HepG2 (cell line): ENCODE measurements around the gene MYH9. TPM values are rescaled to one million over a fixed set of nuclear protein-coding genes. Genes with fewer than 3 reads are reported as not detected.
A peak's percentile ranks its signal among the peaks of the same experiment; 100 is the strongest.

Source experiments
- ATAC-seq: fragments of 200-7000 bp; cut with Tn5 transposase; 3 replicates; pipeline ENCODE4 v1.9.1; 2020; ENCODE audit warnings: mild to moderate bottlenecking, moderate library complexity
- BruUV-seq: library from RNA; stranded (reverse); fragments of 400-500 nt; replicated peaks from 2 replicates; lab custom pipeline; 2021; lab: Mats Ljungman, UMichigan
- CTCF ChIA-PET: fragments of 300-600 bp; formaldehyde crosslinking; extraction: SDS; loops from one replicate; lab custom pipeline; 2021; ENCODE audit warnings: low total read pairs, inconsistent platforms, low intra/inter-chr PET ratio; lab: Yijun Ruan, JAX
- POLR2A ChIA-PET: fragments of 350-600 bp; sonication (Branson Sonifier 250); formaldehyde crosslinking; loops from one replicate; lab custom pipeline; 2020; ENCODE audit warnings: antibody characterized with exemption, inconsistent platforms; lab: Yijun Ruan, JAX
- DNase-seq: peaks from one replicate; pipeline ENCODE4 v3.0.0-alpha.2; 2015; ENCODE audit warnings: low spot score
- FAIRE-seq: peaks from 3 replicates; lab custom pipeline; 2011; peaks lifted over from hg19 to GRCh38; lab: Jason Lieb, UNC
- H2AFZ ChIP-seq: one replicate; pipeline ENCODE4 v1.6.1; 2011; ENCODE audit warnings: low read length, inconsistent platforms
- H3K27ac ChIP-seq: fragments of 300-600 bp; 3 replicates; pipeline ENCODE4 v1.8.0; 2011; ENCODE audit warnings: mixed run types, mild to moderate bottlenecking, mixed read lengths, low read length, inconsistent platforms; ENCODE audit not compliant: insufficient read depth; ENCODE audit errors: extremely low read length
- H3K27me3 ChIP-seq, 2 experiments: fragments of 200-600 bp in 1 of 2; 2 replicates in 1 of 2; 3 replicates in 1 of 2; pipeline versions ENCODE4 v1.6.0 to v1.8.0; 2011; ENCODE audit warnings: low read length in 2 of 2, mild to moderate bottlenecking in 2 of 2, moderate library complexity in 2 of 2, inconsistent platforms in 1 of 2; ENCODE audit not compliant: insufficient read depth in 2 of 2, control insufficient read depth in 1 of 2
- H3K36me3 ChIP-seq, 2 experiments: fragments of 200-600 bp in 1 of 2; replicated peaks in 1 of 2; 2 replicates in 1 of 2; 3 replicates in 1 of 2; pipeline versions ENCODE4 v1.5.1 to v1.8.0; 2011; ENCODE audit warnings: low read length in 2 of 2, inconsistent platforms in 1 of 2; ENCODE audit not compliant: insufficient read depth in 2 of 2, control insufficient read depth in 1 of 2
- H3K4me1 ChIP-seq: 2 replicates; pipeline ENCODE4 v1.5.1; 2012; ENCODE audit warnings: low read length, inconsistent platforms; ENCODE audit not compliant: insufficient read depth
- H3K4me2 ChIP-seq: 2 replicates; pipeline ENCODE4 v1.6.0; 2011; ENCODE audit warnings: low read depth, low read length, inconsistent platforms
- H3K4me3 ChIP-seq, 3 experiments: fragments of 200-600 bp in 1 of 3; sonication (generic), shearing (Covaris generic) in 1 of 3; replicated peaks in 1 of 3; 2 replicates each; pipeline ENCODE4 v1.5.1; 2011 to 2016; ENCODE audit warnings: low read length in 3 of 3, inconsistent platforms in 2 of 3, low read depth in 2 of 3, mild to moderate bottlenecking in 2 of 3, control low read depth in 1 of 3, mixed read lengths in 1 of 3; ENCODE audit not compliant: insufficient read depth in 1 of 3
- H3K79me2 ChIP-seq: one replicate; pipeline ENCODE4 v1.6.1; 2011; ENCODE audit warnings: low read length, inconsistent platforms; ENCODE audit not compliant: insufficient read depth
- H3K9ac ChIP-seq: 2 replicates; pipeline ENCODE4 v1.6.0; 2011; ENCODE audit warnings: mild to moderate bottlenecking, low read depth, low read length, inconsistent platforms; ENCODE audit not compliant: insufficient read depth
- H3K9me3 ChIP-seq: 2 replicates; pipeline ENCODE4 v1.5.1; 2012; ENCODE audit warnings: mild to moderate bottlenecking, low read length
- H4K20me1 ChIP-seq: 2 replicates; pipeline ENCODE4 v1.6.0; 2011; ENCODE audit warnings: inconsistent platforms, mild to moderate bottlenecking, low read length, moderate library complexity; ENCODE audit not compliant: insufficient read depth
- HNRNPL ChIP-seq: fragments of 200-400 bp; formaldehyde crosslinking; IDR thresholded peaks from 2 replicates; pipeline ENCODE4 v1.6.1; 2017; ENCODE audit warnings: mild to moderate bottlenecking, low read depth, low read length
- PHF20 ChIP-seq: sonication (generic); formaldehyde crosslinking; IDR thresholded peaks from 2 replicates; pipeline ENCODE4 v1.5.0; 2020; ENCODE audit warnings: mild to moderate bottlenecking, missing genetic modification reagents
- TERF1 ChIP-seq: sonication (generic); formaldehyde crosslinking; IDR thresholded peaks from 2 replicates; pipeline ENCODE4 v1.8.0; 2022; ENCODE audit warnings: mild to moderate bottlenecking, missing genetic modification reagents, moderate library complexity
- ZBTB34 ChIP-seq: sonication (generic); formaldehyde crosslinking; IDR thresholded peaks from 2 replicates; pipeline ENCODE4 v1.8.0; 2022; ENCODE audit warnings: mild to moderate bottlenecking, missing genetic modification reagents
- ZFX ChIP-seq: sonication (generic); formaldehyde crosslinking; IDR thresholded peaks from 2 replicates; pipeline ENCODE4 v1.4.0; 2020; ENCODE audit warnings: mild to moderate bottlenecking, low read depth, missing genetic modification reagents, moderate library complexity
- WGBS: methylation state at CpG from one replicate; pipeline ENCODE4 v1.1.6; 2017; ENCODE audit warnings: low lambda C conversion rate; 5-methylcytosine and 5-hydroxymethylcytosine counted together
- in situ Hi-C: cut with HindIII; loops from 2 replicates; pipeline ENCODE4 v1.10.0; 2017; ENCODE audit warnings: low pct_unique_long_range_greater_than_20kb; ENCODE audit not compliant: extremely low pct_ligation_motif_present
- intact Hi-C: fragments of 100-400 bp; cut with micrococcal nuclease; formaldehyde crosslinking; loops from one replicate; pipeline ENCODE4 v1.10.0; 2022; ENCODE audit not compliant: unreplicated experiment
- polyA plus RNA-seq, 8 experiments: library from polyadenylated mRNA; depleted of rRNA in 3 of 8; stranded (reverse) in 7 of 8; unstranded in 1 of 8; fragments of >200 nt; fragmentation: Illumina TruSeq in 4 of 8; extraction: Trizol in 4 of 8; gene quantifications; 2 replicates each; pipeline versions ENCODE4 v1.2.1 to v1.2.3, GENCODE V29; 2011 to 2016; ENCODE audit warnings: low read depth in 4 of 8, missing spikeins in 1 of 8, mixed read lengths in 1 of 8; ENCODE audit not compliant: insufficient read depth in 1 of 8
- total RNA-seq, 5 experiments: library from RNA; depleted of rRNA; stranded (reverse); fragments of >200 nt; fragmentation: Illumina TruSeq; extraction: Trizol; gene quantifications; 2 replicates each; pipeline ENCODE4 v1.2.3, GENCODE V29; 2016; ENCODE audit warnings: low read depth in 1 of 5

MYH9 gene
- total and polyA plus RNA-seq, 2 of the 13 experiments (the other 11 are each of a cell fraction or from before 2014, with no cell fraction given): 50.7 to 98.5 TPM

GRCh38 chr22:36355894-36356293 lies 31.9 kb downstream of the MYH9 start:
- Histone ChIP-seq H3K36me3 (peaks cover 1 to 7% of the 10 kb centered on the region in 2 experiments; a peak in 2 of 5 replicates), H3K9me3 (no peaks in the 10 kb centered on the region), H3K9ac (0 out of 2 replicates have a peak overlapping the region, but pooled peaks have one; percentile 19), H3K4me1 (peaks cover 100% of the 10 kb centered on the region), H3K4me3 (no peak overlapping the region), H3K79me2 (peaks cover 84% of the 10 kb centered on the region), H4K20me1 (peaks cover 11% of the 10 kb centered on the region), H3K4me2 (peak overlapping the region; percentile 31), H3K27me3 (no peaks in the 10 kb centered on the region; a peak in 1 of 5 replicates), H3K27ac (peak overlapping the region; percentile 56), H2AFZ (no peak overlapping the region)
- FAIRE-seq (no peak), ATAC-seq (no peak), DNase-seq (no peak)
- POLR2A ChIA-PET: interaction anchor here (0.9 to 5.8 kb wide), 5 partner anchors 9 to 54 kb away, joined by 3 to 97 read pairs (median 3); no protein-coding TSS in a partner anchor
- CTCF ChIA-PET: no interaction called here
- intact Hi-C loops (no loop called here), in situ Hi-C loops (no loop called here)
- TF ChIP-seq ZBTB34 (CRISPR knock-in tag) (0 out of 2 replicates have a peak, but pooled peaks have one; percentile 46), HNRNPL (0 out of 2 replicates have a peak, but pooled peaks have one; percentile 28), ZFX (CRISPR knock-in tag) (0 out of 2 replicates have a peak, but pooled peaks have one; percentile 25), PHF20 (CRISPR knock-in tag) (no peak), TERF1 (no peak)
- 68% methylated on average over 6 of the region's 6 CpGs for WGBS
- BruUV-seq: no TSS peak
